Transverse colon (tissue), 4 donors: ENCODE data around the gene CLCA1.

Experiments used
- CTCF ChIP-seq, 5 experiments: fragments of 200-600 bp in 3 of 5; fragments of 450-650 bp in 2 of 5; sonication (generic) in 3 of 5; IDR thresholded peaks; 1 replicate in 2 of 5; 2 replicates in 3 of 5; pipeline ENCODE4 v1.5.1; 2016 to 2017; ENCODE audit warnings: antibody characterized with exemption in 5 of 5, inconsistent platforms in 3 of 5, mild to moderate bottlenecking in 2 of 5, moderate library complexity in 1 of 5
- EP300 ChIP-seq: sonication (generic); formaldehyde crosslinking; IDR thresholded peaks from one replicate; pipeline ENCODE4 v1.6.1; 2017; ENCODE audit warnings: antibody characterized with exemption, low read depth
- POLR2A ChIP-seq: fragments of 450-650 bp; IDR thresholded peaks from one replicate; pipeline ENCODE4 v1.6.1; 2016; ENCODE audit warnings: antibody characterized with exemption, mild to moderate bottlenecking, moderate library complexity
- POLR2AphosphoS5 ChIP-seq, 3 donors: sonication (generic); formaldehyde crosslinking; IDR thresholded peaks; one replicate each; pipeline ENCODE4 v1.6.1; 2016; ENCODE audit warnings: antibody characterized with exemption in 3 of 3

- TF ChIP-seq POLR2A (no peak), POLR2AphosphoS5 (IDR thresholded peaks at IDR 0.05) (no peak), CTCF (IDR thresholded peaks at IDR 0.05) (peak; percentile 88 to 98 (median 95)), EP300 (no peak)
Observed at GRCh38 chr1:86499987-86500593, 31.4 kb downstream of the CLCA1 start.
